Esophagus squamous epithelium (tissue), 5 donors: Measurements from ENCODE around the gene DLG2. TPM values are rescaled to one million over a fixed set of nuclear protein-coding genes. Genes with fewer than 3 reads are reported as not detected.

Experiments
- DNase-seq: peaks from one replicate; lab custom pipeline; 2025; lab: John Stamatoyannopoulos, UW
- H3K27ac ChIP-seq, 4 donors: fragments of 200-600 bp; sonication (generic); one replicate each; pipeline ENCODE4 v1.5.1; 2016 to 2019; ENCODE audit warnings: mild to moderate bottlenecking in 1 of 4
- H3K27me3 ChIP-seq, 4 donors: fragments of 200-600 bp; sonication (generic); 1 replicate in 3 of 4; 2 replicates in 1 of 4; pipeline versions ENCODE4 v1.5.1 to v1.6.0; 2017 to 2021; ENCODE audit warnings: antibody characterized with exemption in 1 of 4
- H3K36me3 ChIP-seq, 3 donors: fragments of 200-600 bp; sonication (generic); one replicate each; pipeline ENCODE4 v1.5.1; 2016 to 2019
- H3K4me1 ChIP-seq, 3 donors: fragments of 200-600 bp; sonication (generic); one replicate each; pipeline ENCODE4 v1.5.1; 2017 to 2019
- H3K4me3 ChIP-seq, 4 donors: fragments of 200-600 bp; sonication (generic); 1 replicate in 3 of 4; 2 replicates in 1 of 4; pipeline ENCODE4 v1.5.1; 2016 to 2019; ENCODE audit warnings: mild to moderate bottlenecking in 2 of 4, moderate library complexity in 1 of 4
- H3K9me3 ChIP-seq, 3 donors: fragments of 200-600 bp; sonication (generic); one replicate each; pipeline ENCODE4 v1.5.1; 2016 to 2019
- CTCF ChIP-seq, 6 experiments: fragments of 450-650 bp in 4 of 6; fragments of 200-600 bp in 2 of 6; sonication (generic) in 2 of 6; IDR thresholded peaks; one replicate each; pipeline ENCODE4 v1.5.1; 2016 to 2019; ENCODE audit warnings: antibody characterized with exemption in 6 of 6, mild to moderate bottlenecking in 4 of 6, moderate library complexity in 4 of 6
- POLR2A ChIP-seq, 4 donors: fragments of 450-650 bp; IDR thresholded peaks; one replicate each; pipeline ENCODE4 v1.6.1; 2017; ENCODE audit warnings: antibody characterized with exemption in 4 of 4, mild to moderate bottlenecking in 4 of 4, moderate library complexity in 3 of 4
- WGBS, 2 donors: methylation state at CpG; one replicate each; pipeline ENCODE4 v1.1.5; 2018; 5-methylcytosine and 5-hydroxymethylcytosine counted together
- intact Hi-C: fragments of 100-400 bp; cut with DNase I; formaldehyde crosslinking; loops from one replicate; pipeline ENCODE4 v1.15.0; 2022
- total RNA-seq, 4 donors: library from RNA; depleted of rRNA; stranded (reverse); fragments of >200 nt; gene quantifications; one replicate each; pipeline ENCODE4 v1.1.0, GENCODE V29; 2016
- donor health status: DM: yes; HTN: yes; CAD: no.

The DLG2 gene
- total RNA-seq, 4 donors from 2014 or later, result 2.9 to 27.7 (median 12.6) TPM

- 83 to 100% methylated on average over 1 of the region's 1 CpG for WGBS, 2 donors
Measured at GRCh38 chr11:83467837-83468236, 2159.3 kb downstream of the DLG2 start.

GRCh38 chr11:83464160-83464944 is 2162.8 kb downstream of the DLG2 start:
- Histone ChIP-seq H3K27me3 (no peaks in the 10 kb centered on the region), H3K4me1 (peaks cover 0 to 7% (median 0%) of the 10 kb centered on the region in 3 donors), H3K4me3 (no peak overlapping the region), H3K36me3 (peaks cover 0 to 7% (median 0%) of the 10 kb centered on the region in 3 donors), H3K27ac (no peak overlapping the region), H3K9me3 (no peaks in the 10 kb centered on the region)
- DNase-seq, result no peak
- 79 to 83% methylated on average over 3 of the region's 3 CpGs for WGBS, 2 donors
- intact Hi-C loops, result no loop called here
- TF ChIP-seq POLR2A (IDR thresholded peaks at IDR 0.05) (no peak), CTCF (IDR thresholded peaks at IDR 0.05) (no peak)

More at GRCh38 chr11:83467837-83468236, 2159.3 kb downstream of the DLG2 start:
- intact Hi-C loops, result no loop called here
- H3K4me1 ChIP-seq, result no peaks in the 10 kb centered on the region
- no peak for DNase-seq
- H3K27me3 ChIP-seq, result no peaks in the 10 kb centered on the region
- H3K27ac ChIP-seq, result no peak overlapping the region
- peaks cover 0 to 7% (median 0%) of the 10 kb centered on the region in 3 donors for H3K36me3 ChIP-seq
- TF ChIP-seq POLR2A (IDR thresholded peaks at IDR 0.05) (no peak), CTCF (IDR thresholded peaks at IDR 0.05) (no peak)
- no peaks in the 10 kb centered on the region for H3K9me3 ChIP-seq
- H3K4me3 ChIP-seq, result no peak overlapping the region

- H3K4me1 ChIP-seq, result peaks cover 0 to 7% (median 0%) of the 10 kb centered on the region in 3 donors
- TF ChIP-seq POLR2A (IDR thresholded peaks at IDR 0.05) (no peak), CTCF (IDR thresholded peaks at IDR 0.05) (no peak)
- no peak overlapping the region for H3K4me3 ChIP-seq
- WGBS, 2 donors, result 80 to 87% methylated on average over 1 of the region's 1 CpG
- intact Hi-C loops, result no loop called here
- peaks cover 0 to 7% (median 0%) of the 10 kb centered on the region in 3 donors for H3K36me3 ChIP-seq
- no peak overlapping the region for H3K27ac ChIP-seq
- no peaks in the 10 kb centered on the region for H3K9me3 ChIP-seq
- no peak for DNase-seq
- no peaks in the 10 kb centered on the region for H3K27me3 ChIP-seq
Measured at GRCh38 chr11:83459798-83460197, 2167.3 kb downstream of the DLG2 start.

GRCh38 chr11:83456566-83456965 is 2170.6 kb downstream of the DLG2 start:
- intact Hi-C loops, result no loop called here

More at GRCh38 chr11:83456566-83456965, 2170.6 kb downstream of the DLG2 start:
- TF ChIP-seq POLR2A (IDR thresholded peaks at IDR 0.05) (no peak), CTCF (IDR thresholded peaks at IDR 0.05) (no peak)
- no peaks in the 10 kb centered on the region for H3K9me3 ChIP-seq
- H3K36me3 ChIP-seq, result no peaks in the 10 kb centered on the region
- no peak overlapping the region for H3K27ac ChIP-seq
- 88% methylated on average over 8 of the region's 8 CpGs for WGBS, 2 donors
- DNase-seq, result no peak
- H3K4me1 ChIP-seq, result peaks cover 0 to 7% (median 0%) of the 10 kb centered on the region in 3 donors
- H3K4me3 ChIP-seq, result no peak overlapping the region
- no peaks in the 10 kb centered on the region for H3K27me3 ChIP-seq
